Activated naive CD4-positive, alpha-beta T cell treated with anti-CD3 and anti-CD28 coated beads, Interleukin-2, amount 50 U/mL, for 16 hours (primary cell): Measurements from ENCODE around the gene PARD6B.
A peak's percentile ranks its signal among the peaks of the same experiment; 100 is the strongest.
"Not testable (repeated sequence)": the region's sequence is repeated elsewhere in the genome, so short reads cannot be mapped to it uniquely, and the experiment has no call there.

Experiments used
- DNase-seq: peaks from one replicate; pipeline ENCODE4 v3.0.0-alpha.2; 2020

Gene PARD6B

DNA sequence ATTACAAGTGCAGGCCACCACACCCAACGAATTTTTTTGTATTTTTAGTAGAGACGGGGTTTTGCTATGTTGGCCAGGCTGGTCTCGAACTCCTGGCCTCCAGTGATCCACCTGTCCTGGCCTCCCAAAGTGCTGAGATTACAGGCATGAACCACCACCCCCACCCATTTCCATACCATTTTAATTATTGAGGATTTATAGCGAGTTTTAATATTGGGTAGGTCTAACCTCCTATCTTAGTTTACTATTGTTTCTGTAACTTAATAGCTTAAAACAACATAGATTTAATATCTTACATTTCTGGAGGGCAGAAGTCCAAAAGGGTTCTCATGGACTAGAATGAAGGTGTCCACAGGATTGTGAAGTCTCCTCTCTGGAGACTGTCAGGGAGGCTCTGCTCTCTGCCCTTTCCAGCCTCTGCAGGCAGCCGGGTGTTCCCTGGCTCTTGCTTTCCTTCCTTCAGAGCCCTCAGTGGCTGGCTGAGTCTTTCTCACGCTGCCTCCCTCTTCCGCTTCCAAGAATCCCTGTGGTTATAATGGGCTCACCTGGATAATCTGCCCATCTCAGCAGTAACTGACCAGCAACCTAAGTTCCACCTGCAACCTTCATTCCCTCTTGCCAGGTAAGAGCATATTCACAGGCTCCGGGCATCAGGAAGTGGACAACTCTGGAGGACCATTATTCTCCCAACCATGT lies 44.9 kb downstream of the PARD6B start:
- DNase-seq = no peak

DNA sequence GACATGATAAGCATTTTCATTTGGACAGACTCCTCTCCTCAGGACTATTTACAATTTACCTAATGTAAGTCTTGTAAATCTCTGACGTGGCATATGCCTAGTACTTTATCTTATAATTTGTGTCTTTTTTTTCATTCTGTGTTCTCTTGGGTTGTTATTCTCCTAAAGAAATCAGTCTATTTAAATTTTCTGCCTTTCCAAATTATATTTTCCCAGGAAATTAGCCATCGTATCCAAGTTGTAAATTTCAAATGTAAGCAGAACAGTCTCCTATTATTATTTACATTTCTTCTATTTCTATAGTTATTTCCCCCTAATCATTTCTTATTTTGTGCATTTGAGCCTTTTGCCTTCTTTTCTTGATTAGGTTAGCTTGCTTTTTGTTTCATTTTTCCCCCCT lies 46.0 kb downstream of the PARD6B start:
- no peak for DNase-seq

DNA sequence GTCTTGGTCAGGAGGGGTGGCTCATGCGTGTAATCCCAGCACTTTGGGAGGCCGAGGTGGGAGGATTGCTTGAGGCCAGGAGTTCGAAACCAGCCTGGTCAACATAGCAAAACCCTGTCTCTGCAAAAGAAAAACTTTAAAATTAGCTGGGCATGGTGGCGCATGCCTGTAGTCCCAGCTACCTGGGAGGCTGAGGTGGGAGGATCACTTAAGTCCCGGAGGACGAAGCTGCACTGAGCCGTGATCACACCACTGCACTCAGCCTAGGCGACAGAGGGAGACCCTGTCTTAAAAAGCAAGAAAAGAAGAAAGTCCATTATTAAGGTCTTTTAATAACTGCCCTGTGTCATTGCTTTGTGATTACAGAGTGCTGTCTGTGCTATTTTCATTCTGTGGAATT lies 47.6 kb downstream of the PARD6B start:
- not testable (repeated sequence) for DNase-seq

DNA sequence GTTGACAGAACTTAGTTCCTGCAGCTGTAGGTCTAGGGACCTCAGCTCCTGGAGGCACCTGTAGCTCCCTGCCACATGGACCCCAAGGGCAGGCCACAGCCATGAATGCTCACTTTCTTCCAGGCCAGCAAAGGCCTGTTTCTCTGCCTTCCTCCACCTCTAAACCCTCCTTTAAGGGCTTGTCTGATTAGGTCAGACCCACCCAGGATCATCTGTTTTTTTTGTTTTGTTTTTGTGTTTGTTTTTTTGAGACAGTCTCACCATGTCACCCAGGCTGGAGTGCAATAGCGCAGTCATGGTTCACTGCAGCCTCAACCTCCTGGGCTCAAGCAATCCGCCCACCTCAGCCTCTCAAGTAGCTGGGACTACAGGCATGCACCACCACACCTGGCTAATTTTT lies 52.0 kb downstream of the PARD6B start:
- no peak for DNase-seq

DNA sequence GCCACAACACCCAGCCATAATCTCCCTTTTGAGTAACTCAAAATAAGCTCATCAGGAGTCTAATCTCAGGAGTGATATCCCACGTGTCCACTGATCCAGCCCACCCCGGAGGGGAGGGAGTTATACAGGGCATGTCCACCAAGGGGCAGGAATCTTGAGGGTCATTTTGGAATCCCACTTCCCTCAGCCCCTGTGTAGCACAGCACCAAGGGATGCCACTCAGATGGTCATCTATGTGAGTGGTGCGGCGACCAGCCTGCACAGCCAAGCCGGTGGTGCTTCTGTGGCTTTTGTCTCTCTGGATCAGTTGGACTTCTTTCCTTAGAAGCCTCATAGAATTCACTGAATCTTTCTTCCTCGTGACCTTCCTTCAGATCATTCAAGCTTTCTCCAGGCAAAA lies 52.5 kb downstream of the PARD6B start:
- DNase-seq = no peak

DNA sequence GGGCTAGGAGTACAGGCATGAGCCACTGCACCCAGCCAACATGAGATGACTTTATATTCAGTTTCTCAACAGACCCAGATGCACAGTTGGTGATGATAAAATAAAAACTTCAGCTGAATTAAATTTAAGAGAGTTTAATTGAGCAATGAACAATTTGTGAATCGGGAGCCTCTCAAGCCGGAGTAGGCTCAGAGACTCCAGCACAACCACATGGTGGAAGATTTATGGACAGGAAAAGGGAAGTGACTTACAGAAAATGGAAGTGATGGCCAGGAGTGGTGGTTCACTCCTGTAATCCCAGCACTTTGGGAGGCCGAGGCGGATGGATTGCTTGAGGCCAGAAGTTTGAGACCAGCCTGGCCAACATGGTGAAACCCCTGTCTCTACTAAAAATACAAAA lies 53.1 kb downstream of the PARD6B start:
- DNase-seq = no peak

DNA sequence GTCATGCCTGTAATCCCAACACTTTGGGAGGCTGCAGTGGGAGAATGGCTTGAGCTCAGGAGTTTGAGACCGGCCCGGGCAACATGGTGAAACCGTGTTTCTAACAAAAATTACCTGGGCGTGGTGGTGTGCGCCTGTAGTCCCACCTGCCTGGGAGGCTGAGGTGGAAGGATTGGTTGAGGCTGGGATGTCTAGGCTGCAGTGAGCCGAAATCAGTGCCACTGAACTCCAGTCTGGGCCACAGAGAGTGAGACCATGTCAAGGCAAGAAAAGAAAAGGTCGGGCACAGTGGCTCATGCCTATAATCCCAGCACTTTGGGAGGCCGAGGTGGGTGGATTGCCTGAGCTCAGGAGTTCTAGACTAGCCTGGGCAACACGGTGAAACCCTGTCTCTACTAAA lies 55.3 kb downstream of the PARD6B start:
- DNase-seq = no peak

DNA sequence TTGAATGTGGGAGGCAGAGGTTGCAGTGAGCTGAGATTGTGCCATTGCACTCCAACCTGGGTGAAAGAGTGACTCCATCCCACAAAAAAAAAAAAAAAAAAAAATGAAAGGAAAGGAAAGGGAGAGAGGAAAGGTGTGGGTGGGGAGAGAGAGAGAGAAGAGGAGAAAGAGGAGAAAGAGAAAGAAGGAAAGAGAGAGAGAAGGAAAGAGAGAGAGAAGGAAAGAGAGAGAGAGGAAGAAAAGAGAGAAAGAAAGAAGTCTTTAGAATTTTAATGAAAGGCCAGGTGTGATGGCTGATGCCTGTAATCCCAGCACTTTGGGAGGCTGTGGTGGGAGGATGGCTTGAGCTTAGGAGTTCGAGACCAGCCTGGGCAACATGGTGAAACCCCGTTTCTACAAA lies 55.8 kb downstream of the PARD6B start:
- no peak for DNase-seq

DNA sequence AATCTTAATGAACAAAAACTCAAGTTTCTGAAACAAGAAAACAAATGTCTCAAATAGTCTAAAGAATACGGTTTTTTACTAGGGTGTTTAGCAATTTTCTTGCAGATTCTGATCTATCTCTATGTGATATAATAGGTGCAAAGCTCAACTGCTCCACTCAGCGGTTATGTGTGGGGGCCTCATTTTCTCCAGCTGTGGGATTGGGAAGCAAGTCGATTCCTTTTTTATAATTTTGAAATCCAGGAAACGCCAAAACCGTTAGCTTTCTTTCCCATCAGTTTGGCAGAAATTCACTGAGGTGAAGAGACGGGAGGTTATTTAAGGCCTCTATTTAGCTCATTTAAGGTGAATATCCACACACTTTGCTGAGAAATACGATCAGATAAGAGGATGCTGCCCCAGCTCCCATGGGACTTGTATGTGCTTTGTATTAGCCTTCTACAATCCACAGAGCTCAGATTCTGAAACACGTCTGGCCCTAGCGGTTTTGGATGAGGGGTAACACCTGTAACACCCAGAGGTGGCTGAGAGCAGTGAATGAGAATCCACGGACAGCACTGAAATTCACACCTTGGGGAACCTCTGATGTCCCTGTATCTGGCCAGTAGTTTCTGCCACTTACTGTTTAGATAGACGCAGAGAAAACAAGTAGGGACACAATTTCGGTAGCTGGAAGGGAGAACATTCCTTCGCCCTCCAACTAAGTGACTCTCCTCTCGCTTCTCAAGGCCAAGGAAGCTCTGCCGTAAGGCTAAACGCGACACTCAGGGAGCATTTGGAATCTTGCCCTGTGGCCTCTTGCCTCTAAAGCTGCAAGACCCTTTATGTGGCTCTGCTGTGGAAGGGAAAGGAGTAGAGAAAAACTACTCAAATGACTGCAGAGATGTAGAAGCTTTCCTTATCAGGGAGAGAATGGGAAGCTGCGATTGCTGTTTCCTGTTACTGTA lies 56.9 kb downstream of the PARD6B start:
- DNase-seq = no peak

DNA sequence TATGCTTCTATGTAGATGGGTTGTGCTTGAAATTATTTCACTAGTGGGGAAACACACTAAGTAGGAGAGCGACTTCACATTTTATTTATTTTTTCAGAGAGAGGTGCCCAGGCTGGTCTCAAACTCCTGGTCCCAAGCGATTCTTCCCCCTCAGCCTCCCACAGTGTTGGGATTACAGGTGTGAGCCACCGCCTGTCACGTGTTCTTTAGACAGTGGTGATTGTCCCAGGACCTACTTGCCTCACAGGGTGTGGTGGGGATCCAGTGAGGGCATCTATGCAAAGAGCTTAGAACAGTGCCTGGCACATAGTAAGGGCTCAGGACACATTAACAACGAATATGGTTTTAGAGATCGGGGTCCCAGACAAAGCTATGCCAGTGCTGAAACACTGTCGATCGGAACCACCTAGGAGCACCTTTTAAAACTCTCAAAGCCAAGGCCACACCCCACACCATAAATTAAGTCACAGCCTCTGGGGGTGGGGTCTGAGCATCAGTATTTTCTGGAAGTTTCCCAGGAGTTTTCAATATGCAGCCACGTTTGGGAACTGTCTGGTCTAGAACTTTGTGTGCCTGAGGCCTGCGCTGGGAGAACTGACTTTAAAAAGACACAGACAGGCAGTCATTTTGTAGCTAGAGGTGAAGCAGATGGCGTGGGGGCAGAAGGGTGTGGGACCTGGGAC lies 58.7 kb downstream of the PARD6B start:
- no peak for DNase-seq

DNA sequence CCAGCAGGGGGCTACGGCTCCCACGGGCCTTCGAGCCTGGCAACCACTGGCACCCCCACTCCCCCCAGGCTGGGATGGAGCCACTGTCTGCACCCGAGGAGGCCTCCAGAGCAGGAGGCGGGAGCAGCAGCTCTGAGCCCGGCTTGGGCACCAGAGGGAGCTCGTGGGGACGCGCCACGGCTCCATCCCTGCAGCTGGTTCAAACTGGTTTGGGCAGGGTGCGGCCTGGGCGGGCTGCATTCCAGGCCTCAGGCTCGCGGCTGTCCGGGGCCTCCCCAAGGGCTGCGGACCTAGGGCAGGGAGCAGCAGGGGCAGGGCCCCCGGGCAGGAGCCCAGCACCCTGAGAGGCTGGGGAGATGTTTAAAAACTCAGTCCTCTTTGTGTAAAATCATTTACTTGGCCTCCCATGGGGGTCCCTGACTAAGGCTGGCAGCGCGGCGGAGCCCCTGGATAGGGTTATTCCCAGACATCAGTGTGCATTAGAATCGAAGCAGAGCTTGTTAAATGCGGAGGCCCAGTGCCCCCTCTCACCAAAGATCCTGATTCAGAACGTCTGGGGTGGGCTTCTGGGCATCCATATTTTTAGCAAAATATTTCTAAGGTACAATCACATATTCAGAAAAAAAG lies 59.4 kb downstream of the PARD6B start:
- DNase-seq = peak; percentile 86

DNA sequence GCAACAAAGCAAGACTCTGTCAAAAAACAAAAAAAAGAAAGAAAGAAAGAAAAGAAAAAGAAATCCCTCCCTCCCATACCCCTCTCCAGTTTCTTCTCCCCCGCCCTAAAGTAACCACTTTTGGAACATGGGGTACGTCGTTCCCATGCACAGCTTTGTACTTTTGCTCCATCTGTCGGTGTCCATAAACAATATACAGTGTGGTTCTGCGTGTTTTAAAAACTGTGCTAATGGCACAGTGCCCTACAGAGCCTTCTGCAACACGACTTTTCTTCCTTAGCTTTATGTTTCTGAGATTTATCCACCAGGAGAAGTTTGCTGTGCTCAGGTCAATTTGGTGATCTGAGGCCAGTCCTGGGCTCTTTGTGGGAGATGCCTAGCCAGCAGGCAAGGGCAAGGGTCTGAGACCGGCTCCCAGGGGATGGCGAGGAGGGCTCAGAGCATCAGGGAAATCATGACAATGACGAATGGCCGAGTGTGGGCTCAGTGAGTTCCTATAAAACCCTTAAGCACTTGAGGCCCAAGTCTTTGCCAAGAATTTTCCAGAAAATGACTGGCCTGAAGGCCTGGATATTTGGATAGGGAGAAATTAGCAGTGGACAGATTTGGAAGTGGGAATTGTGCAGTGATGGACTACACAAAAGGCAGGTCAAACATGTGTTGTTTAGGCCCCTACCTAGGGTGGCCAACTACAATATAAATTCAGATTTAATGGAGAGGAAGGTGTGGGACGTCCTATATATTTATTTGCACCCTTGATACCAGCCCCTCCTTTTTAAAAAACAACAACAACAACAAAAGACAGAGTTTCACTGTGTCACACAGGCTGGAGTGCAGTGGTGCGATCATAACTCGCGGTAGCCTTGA lies 61.6 kb downstream of the PARD6B start:
- DNase-seq = no peak

DNA sequence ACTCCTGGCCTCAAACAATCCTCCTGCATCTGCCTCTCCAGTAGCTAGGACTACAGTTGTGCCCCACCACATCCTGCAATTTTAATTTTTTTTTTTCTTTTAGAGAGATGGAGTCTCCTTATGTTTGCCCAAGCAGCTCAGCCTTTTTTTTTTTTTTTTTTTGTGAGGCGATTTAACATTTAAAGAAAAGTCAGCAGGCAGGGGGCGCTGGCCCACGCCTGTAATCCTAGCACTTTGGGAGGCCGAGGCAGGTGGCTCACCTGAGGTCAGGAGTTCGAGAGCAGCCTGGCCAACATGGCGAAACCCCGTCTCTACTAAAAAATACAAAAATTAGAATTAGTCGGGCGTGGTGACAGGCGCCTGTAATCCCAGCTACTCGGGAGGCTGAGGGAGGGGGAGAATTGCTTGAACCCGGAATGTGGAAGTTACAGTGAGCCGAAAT lies 62.2 kb downstream of the PARD6B start:
- DNase-seq = peak; percentile 54

DNA sequence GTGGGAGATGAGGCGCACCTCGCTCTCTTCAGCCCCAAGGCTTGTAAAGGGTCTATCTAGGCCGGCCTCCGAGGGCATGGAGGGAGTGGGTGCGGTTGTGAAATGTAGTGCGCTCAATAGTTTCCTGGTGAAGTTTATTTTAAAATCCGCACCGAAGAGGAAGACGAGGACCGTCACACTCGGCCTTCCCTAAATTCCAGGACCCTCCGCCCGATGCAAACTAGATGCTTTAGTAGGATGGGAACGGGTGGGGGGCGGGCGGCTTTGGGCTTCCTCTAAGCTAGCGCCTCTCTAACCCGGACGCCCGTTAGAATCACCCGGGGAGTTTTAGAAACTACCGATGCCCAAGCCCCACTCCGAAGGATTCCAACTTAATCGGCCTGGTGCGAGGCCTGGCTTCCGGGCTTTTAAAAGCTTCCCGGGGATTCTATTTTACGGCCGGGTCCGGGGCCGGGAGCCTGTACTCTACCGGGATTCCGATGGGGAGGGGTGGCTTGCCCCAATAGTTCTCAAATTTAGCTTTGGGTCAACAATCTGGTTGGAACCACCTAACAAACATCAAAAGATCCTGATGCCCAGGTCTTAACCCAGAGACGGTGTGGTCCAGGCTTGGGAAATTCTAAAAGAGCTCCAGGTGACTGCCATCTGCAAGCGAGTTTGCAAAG lies 62.9 kb downstream of the PARD6B start:
- no peak for DNase-seq

DNA sequence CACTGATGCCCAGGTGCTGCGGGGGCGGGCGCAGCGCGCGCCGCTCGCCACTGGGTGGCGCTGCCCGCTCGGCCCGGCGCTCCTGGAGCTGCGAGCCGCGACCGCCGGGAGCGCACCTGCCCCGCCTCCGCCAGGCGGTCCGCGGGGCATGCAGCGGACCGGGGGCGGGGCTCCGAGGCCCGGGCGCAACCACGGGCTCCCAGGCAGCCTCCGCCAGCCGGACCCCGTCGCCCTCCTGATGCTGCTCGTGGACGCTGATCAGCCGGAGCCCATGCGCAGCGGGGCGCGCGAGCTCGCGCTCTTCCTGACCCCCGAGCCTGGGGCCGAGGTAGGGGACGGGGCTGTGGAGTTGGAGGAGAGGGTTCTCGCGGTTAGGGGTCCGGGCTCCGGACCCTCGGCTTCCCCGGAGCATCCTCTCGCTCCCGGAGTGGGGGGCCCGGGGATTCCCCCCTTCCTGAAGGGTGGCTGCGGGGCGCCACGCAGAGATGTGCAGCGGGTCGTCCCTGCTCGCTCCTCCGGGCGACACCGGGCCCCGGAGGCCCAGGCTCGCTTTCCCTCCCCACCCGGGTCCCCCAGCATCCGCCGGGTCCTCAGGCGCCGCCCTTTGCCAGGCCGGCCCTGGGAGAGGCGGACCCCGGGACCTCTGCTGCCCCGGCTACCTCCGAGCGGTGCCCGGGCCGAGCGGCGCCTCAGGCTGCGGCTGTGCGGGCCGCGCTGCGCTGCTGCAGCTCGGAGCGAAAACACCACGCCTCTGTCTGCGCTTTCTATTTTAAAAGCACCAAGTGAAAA lies 63.7 kb downstream of the PARD6B start, which contains the start of gene BCAS4:
BCAS4 (plus strand) TSS at position 216 of the 789 bp plus-strand sequence; CDS start at position 239, 23 bp downstream.
- peak; percentile 87 for DNase-seq

DNA sequence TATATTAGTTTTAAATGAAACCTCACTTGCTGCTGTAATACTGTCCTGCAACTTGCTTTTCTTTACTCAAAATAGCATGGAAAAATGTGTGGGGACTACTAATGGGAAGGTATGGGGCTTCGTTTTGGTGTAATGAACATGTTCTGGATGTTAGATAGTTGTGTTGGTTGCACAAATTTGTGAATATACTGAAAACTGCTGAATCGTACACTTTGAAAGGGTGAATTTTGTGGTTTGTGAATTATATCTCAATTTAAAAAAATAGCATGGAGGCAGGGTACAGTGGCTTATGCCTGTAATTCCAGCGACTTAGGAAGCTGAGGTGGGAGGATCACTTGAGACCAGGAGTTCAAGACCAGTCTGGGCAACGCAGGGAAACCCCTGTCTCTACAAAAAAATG lies 65.8 kb downstream of the PARD6B start:
- DNase-seq = no peak

DNA sequence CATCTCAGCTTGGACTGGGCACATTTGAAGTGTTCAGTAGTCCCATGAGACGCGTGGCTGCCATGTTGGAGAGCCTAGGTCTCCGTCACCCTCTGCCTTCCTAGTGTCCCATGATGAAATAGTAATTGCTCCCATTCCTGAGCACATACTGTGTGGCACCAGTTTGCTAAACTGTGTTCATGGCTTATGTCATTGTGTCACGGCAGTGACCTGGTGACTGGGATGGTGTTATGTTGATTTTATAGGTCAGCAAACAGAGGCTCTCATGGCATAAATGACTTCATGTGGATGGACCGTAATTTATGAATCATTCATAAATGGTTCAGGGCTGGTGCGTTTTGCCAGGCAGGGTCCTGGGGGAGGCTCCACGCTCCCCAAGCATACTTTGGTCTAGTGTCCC lies 67.3 kb downstream of the PARD6B start:
- no peak for DNase-seq

DNA sequence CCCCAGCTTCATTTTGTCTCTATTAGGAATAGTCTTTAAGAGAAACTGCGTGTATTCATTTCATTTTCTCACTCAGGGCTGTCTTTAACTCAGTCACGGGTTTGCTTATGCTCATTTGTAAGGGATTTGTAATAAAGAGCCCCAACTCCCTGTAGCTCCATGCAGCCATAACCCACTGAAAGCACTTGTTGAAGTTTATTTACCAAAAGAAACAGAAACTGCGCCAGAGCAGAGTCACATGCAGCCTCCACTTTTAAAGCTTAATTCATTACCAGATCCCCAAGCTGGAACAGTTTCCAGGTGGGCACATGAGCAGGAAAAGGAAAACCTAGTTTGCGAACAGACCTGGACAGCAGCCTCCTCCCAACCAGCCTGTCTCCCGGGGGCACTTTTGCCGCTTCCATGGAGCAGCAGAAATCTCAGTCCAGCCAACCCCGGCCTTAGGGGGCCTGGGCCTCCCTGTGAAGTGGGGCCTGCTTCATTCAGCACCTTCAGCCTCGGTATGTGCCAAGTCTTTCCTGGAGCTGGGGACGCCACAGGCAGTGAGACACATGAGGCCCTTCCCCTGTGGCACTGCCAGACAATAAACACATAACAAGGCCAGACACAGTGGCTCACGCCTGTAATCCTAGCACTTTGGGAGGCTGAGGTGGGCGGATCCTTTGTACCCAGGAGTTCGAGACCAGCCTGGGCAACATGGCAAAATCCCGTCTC lies 68.0 kb downstream of the PARD6B start:
- no peak for DNase-seq

DNA sequence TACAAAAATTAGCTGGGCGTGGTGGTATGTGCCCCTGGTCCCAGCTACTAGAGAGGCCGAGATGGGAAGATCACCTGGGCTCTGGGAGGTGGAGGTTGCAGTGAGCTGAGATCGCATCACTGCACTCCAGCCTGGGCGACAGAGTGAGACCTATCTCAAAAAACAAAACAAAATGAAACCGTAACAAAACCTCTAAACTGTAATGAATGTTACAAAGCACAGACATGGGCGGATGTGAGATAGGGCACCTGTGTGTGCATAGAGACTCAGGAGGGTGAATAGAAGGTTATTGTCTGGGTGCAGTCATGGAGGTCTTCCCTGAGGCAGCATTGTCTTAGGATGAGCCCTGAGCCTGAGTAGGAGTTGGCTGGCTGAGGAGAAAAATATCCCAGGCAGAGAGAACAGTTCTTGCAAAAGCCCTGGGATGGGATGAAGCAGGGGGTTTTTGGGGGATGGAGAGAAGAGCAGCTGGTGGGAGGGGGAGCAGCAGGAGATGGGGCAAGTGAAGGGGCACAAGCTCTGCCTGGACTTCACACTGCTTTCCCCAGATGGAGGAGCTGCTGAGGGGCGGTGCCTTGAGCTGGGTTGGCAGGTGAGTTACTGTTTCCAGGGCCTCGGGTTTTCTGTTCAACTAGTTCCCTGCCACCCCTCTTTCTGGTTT lies 68.6 kb downstream of the PARD6B start:
- no peak for DNase-seq
